HG03064 (cell line): ENCODE results near the gene PRR14.

ENCODE experiments used
- ATAC-seq: cut with Tn5 transposase; IDR thresholded peaks from one replicate; pipeline ENCODE4 v1.9.1; 2021; ENCODE audit warnings: low read depth; ENCODE audit not compliant: unreplicated experiment

PRR14 gene

GRCh38 chr16:30650369-30651123, at the start of gene PRR14:
Gene PRR14 (plus strand): TSS chr16:30650960. CDS start chr16:30651646, 686 bp downstream.
- peak; percentile 64 for ATAC-seq

- ATAC-seq = no peak
Measured at GRCh38 chr16:30601966-30602365, 48.8 kb upstream of the PRR14 start.

GRCh38 chr16:30602616-30603277, 48.0 kb upstream of the PRR14 start:
- no peak for ATAC-seq

GRCh38 chr16:30603945-30604315, 46.8 kb upstream of the PRR14 start:
- no peak for ATAC-seq

DNA sequence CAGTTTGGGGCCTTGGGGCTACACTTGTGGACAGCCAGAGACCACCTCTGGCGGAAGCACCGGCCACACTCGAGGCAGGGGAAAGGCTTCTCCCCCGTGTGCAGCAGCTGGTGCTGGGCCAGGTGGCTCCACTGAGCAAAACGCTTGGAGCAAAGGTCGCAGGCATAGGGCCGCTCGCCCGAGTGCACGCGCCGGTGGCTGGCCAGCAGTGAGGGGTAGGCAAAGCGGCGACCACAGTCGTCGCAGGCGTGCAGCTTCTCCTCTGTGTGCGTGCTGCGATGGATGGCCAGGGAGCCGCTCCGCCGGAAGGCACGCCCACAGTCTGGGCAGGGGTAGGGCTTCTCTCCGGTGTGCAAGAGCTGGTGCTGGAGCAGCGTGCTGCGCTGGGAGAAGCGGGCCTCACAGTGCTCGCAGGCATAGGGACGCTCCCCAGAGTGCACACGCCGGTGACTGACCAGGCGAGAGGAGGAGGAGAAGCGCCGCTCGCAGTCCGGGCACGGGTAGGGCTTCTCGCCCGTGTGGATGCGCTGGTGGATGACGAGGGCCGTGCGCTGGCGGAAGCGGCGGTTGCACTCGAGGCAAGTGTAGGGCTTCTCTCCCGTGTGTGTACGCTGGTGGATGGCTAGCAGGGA, 46.3 kb upstream of the PRR14 start:
- no peak for ATAC-seq

- no peak for ATAC-seq
Measured at GRCh38 chr16:30605158-30605557, 45.6 kb upstream of the PRR14 start.

DNA sequence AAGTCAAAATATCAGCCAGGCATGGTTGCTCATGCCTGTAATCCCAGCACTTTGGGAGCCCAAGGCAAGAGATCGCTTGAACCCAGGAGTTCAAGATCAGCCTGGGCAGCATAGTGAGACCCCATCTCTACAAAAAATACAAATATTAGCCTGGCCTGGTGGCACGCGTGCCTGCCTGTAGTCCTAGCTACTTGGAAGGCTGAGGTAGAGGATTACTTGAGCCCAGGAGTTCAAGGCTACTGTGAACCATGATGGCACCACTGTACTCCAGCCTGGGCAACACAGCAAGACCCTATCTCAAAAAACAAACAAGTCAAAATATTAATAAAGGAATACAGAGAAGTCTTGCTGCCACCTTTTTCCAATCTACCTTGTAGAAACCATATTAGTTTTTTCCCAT, 44.8 kb upstream of the PRR14 start:
- no peak for ATAC-seq

DNA sequence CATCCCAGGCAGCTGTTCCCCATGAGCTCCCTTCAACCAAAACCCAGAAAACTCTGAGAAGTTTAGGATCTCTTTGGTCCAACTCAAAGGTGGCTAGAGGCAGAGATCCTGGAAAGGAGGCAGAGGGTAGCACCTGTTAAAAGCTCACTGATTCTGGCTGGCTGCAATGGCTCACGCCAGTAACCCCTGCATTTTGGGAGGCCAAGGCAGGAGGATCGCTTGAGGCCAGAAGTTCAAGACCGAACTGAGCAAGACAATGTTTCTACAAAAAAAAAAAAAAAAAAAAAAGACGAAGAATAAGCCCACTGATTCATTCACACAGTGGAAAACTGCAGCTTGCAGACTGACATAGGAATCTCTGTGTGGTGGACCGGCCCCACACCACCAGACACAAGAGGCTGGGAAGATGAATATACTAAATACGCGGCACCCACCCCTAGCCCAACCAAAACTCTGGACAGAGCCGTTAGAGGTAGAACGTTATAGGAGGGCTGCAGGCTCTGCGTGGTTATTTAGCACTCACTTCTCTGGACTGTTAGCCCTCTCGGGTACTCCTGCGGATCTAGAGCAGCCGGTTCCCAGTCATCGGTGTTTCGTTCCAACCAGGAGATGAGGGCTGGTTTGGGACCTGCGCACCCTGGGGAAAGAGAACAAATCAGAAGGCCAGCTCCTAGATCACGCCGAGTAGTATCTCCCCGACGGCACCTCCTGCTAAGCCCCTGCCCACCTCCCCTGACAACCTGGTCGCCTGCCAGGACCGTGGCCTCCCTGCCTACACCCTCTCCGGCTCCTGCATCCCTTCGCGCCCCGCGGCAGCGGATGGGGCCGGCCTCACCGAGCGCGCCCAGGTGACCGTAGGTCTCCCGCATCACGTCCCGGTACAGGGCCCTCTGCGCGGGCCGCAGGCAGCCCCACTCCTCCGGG, 41.5 kb upstream of the PRR14 start:
- ATAC-seq = peak; percentile 37

- peak; percentile 88 for ATAC-seq
Measured at GRCh38 chr16:30609926-30610839, 40.6 kb upstream of the PRR14 start, which contains the start of gene ZNF689. Gene ZNF689 (minus strand): TSS chr16:30610389. CDS start chr16:30610041, 348 bp downstream.

GRCh38 chr16:30615358-30616091, 35.2 kb upstream of the PRR14 start:
- ATAC-seq = no peak

DNA sequence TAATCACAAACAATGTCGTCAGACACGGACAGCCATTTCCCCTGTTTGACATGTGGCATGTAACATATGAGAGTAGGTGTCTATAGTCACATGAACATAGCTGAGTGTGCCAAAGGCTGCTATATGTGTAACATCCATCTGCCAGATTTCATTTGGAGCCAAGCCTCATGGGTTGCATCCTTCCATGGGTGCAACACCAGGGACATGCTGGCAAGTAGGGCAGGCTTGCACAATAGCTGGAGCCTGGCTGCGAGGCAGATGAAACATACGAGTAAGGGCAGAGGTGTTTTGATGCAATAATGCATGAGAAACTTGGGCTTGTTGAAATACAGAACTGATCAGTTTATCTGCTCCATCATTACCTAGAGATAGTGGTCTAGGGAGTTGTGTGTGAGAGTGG, 31.6 kb upstream of the PRR14 start:
- ATAC-seq = no peak

GRCh38 chr16:30619638-30620037, 31.1 kb upstream of the PRR14 start:
- no peak for ATAC-seq

DNA sequence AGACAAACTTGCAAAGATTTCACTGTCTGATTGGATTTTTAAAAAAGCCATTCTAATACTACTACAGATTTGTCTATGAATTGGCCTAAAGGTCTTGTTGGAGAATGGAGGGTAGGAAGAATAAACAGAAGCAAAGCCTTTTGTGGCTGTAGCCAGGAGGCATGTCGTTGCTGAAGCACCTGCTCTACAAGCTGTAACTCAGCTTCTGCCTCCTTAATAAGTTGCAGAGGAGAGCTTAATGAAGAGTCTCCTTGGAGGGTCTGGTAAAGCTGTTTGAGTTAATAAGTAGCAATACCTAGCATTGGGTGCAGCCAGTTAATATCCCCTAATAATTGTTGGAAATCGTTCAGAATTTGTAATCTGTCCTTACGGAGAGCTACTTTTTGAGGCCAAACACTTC, 30.6 kb upstream of the PRR14 start:
- no peak for ATAC-seq

DNA sequence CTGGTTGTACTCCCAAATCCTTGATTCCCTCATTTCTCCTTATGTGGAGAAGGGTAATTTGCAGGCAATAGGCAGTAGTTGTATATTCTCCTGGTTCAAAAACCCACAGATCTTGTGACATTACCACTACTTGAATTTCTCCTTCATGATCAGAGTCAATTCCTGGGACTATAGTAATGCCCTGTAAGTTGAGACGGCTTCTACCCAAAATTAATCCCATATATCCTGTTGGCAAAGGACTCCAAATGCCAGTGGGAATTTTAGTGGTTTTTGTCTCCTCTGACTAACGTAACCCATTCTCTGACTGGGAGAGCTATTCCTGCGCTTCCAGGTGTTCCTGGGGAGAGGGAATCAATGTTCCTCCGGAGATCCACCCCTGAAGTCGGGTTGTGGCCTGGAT, 29.0 kb upstream of the PRR14 start:
- no peak for ATAC-seq

- no peak for ATAC-seq
Measured at GRCh38 chr16:30622455-30623032, 28.2 kb upstream of the PRR14 start.

- ATAC-seq = no peak
Measured at GRCh38 chr16:30623536-30624283, 27.1 kb upstream of the PRR14 start.

DNA sequence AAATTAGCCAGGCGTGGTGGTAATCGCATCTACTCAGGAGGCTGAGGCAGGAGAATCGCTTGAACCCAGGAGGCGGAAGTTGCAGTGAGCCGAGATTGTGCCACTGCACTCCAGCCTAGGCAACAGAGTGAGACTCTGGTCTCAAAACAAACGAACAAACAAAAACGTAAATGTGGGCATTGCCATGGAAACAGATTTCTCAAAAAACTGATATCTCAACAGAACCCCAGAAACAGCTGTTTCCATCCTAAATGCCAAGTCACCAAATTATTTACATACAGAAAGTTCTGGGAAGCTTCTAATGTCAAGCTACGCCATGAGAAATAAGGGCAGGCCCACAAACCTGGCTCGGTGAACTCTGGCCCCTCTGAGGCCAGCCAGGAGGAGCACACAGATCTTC, 24.5 kb upstream of the PRR14 start:
- no peak for ATAC-seq
